COLO668 (cell line): ENCODE data around the gene WWOX.
A peak's percentile ranks its signal among the peaks of the same experiment; 100 is the strongest.

Source experiments
- DNase-seq: peaks from one replicate; lab custom pipeline; 2025; ENCODE audit not compliant: unreplicated experiment; lab: John Stamatoyannopoulos, UW

The WWOX gene

GRCh38 chr16:78633551-78633950 lies 534.1 kb downstream of the WWOX start:
- DNase-seq: no peak

GRCh38 chr16:78635807-78636206 lies 536.4 kb downstream of the WWOX start:
- DNase-seq: no peak

- DNase-seq: no peak
These were observed 538.9 kb downstream of the WWOX start for GRCh38 chr16:78638371-78638770.

- peak; percentile 28 for DNase-seq
These were observed 540.3 kb downstream of the WWOX start for GRCh38 chr16:78639775-78640174.

GRCh38 chr16:78640886-78641285 lies 541.4 kb downstream of the WWOX start:
- no peak for DNase-seq

GRCh38 chr16:78641433-78641832 lies 542.0 kb downstream of the WWOX start:
- DNase-seq: no peak

- DNase-seq: no peak
These were observed 543.3 kb downstream of the WWOX start for GRCh38 chr16:78642621-78643285.

- no peak for DNase-seq
These were observed 546.2 kb downstream of the WWOX start for GRCh38 chr16:78645657-78646056.

- DNase-seq: no peak
These were observed 547.6 kb downstream of the WWOX start for GRCh38 chr16:78647019-78647418.

- DNase-seq: no peak
These were observed 548.0 kb downstream of the WWOX start for GRCh38 chr16:78647491-78647890.

- DNase-seq: no peak
These were observed 549.1 kb downstream of the WWOX start for GRCh38 chr16:78648517-78648916.

- DNase-seq: no peak
These were observed 551.1 kb downstream of the WWOX start for GRCh38 chr16:78650339-78651074.

- no peak for DNase-seq
These were observed 555.5 kb downstream of the WWOX start for GRCh38 chr16:78654929-78655328.

- no peak for DNase-seq
These were observed 556.1 kb downstream of the WWOX start for GRCh38 chr16:78655331-78656113.

- no peak for DNase-seq
These were observed 557.4 kb downstream of the WWOX start for GRCh38 chr16:78656887-78657286.

GRCh38 chr16:78659216-78659615 lies 559.8 kb downstream of the WWOX start:
- DNase-seq: no peak

- no peak for DNase-seq
These were observed 560.3 kb downstream of the WWOX start for GRCh38 chr16:78659668-78660217.

- no peak for DNase-seq
These were observed 561.3 kb downstream of the WWOX start for GRCh38 chr16:78660795-78661194.

GRCh38 chr16:78663690-78664089 lies 564.2 kb downstream of the WWOX start:
- no peak for DNase-seq

GRCh38 chr16:78664811-78665772 lies 565.6 kb downstream of the WWOX start:
- DNase-seq: no peak
